ENCODE results near the gene SLC25A45.
A peak's percentile ranks its signal among the peaks of the same experiment; 100 is the strongest.

SLC25A45 gene

DNA sequence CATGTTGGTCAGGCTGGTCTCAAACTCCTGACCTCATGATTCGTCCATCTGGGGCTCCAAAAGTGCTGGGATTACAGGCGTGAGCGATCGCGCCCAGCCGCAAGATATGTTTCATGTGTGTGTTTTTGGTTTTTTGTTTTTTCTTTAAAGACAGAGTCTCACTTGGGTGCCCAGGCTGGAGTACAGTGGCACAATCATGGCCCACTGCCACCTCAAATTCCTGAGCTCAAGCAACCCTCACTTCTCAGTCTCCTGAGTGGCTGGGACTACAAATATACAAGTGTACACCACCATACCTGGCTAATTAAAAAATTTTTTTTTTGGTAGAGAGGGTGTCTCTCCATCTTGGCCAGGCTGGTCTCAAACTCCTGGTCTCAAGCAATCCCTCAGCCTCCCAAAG is 19.5 kb downstream of the SLC25A45 start:
- CTCF ChIA-PET: interaction anchor here (1.1 kb wide), 1 partner anchor 147 kb away, joined by 4 read pairs; no protein-coding TSS in a partner anchor
- Mint-ChIP-seq H3K27ac (no peak overlapping the region), H3K27me3 (peaks cover 12% of the 10 kb centered on the region)

DNA sequence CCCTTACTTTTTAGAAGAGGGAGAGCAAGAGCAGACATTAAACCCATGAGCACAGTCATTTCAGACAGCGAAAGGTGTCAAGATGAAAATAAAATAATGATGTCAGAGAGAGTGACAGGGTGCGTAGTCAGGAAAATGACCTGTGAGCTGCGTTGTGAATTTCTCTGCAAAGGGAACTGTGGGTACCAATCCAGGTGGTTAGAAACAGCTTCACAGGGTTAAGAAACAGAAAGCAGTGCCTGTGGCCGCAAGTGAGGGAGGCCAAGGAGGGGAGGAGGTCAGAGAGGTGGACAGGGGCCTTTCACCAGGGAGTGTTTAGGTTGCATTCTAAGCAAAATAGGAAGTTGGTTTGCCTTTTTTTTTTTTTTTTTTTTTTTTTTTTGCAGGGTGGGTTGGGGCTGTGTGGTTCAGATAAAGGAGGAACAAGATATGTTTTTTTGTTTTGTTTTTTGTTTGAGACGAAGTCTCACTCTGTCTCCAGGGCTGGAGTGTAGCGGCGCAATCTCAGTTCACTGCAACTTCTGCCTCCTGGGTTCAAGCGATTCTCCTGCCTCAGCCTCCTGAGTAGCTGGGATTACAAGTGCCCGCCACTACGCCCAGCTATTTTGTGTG is 20.0 kb downstream of the SLC25A45 start:
- Mint-ChIP-seq H3K9me3 (no peaks in the 10 kb centered on the region), H3K36me3 (no peaks in the 10 kb centered on the region), H3K27ac (no peak overlapping the region), H3K4me1 (peaks cover 11% of the 10 kb centered on the region), H3K27me3 (peaks cover 17% of the 10 kb centered on the region), H3K4me3 (no peak overlapping the region)
- DNase-seq: no peak
- CTCF ChIA-PET: interaction anchor here (0.9 kb wide), 1 partner anchor 33 kb away, joined by 3 read pairs; no protein-coding TSS in a partner anchor

More for the DNA sequence above, 19.5 kb downstream of the SLC25A45 start:
- H3K4me3 Mint-ChIP-seq: no peak overlapping the region
- H3K9me3 Mint-ChIP-seq: no peaks in the 10 kb centered on the region
- H3K36me3 Mint-ChIP-seq: no peaks in the 10 kb centered on the region
- DNase-seq: no peak
- H3K4me1 Mint-ChIP-seq: peaks cover 11% of the 10 kb centered on the region

DNA sequence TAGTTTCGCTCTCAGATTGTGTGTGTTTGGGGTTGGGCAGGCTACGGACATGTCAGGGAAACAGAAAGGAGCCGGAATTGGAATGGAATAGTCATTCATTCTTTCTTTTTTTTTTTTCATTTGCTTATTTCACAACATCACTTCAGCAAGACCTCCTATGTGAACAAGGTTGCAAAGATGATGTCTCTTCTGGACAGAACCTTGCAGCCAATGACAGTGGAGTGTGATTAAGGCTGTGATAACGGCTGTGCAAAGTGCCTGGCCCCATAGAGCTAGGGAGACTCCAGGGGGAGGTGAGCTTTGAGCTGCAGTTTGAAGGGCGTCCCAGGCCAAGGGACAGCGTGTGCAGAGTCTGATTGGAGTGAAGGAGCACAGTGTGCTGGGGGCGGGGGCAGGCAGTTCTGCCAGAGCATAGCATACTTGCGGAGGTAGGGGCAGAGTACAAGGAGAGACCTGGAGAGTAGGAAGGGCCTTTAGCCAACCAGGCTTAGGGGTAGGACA is 24.5 kb downstream of the SLC25A45 start:
- peaks cover 32% of the 10 kb centered on the region for H3K27me3 Mint-ChIP-seq
- H3K27ac Mint-ChIP-seq: no peak overlapping the region
- peaks cover under 1% of the 10 kb centered on the region for H3K36me3 Mint-ChIP-seq
- DNase-seq: no peak
- CTCF ChIA-PET: interaction anchor here (1.1 to 1.6 kb wide), 2 partner anchors 9 to 13 kb away, joined by 3 read pairs; no protein-coding TSS in a partner anchor
- H3K4me3 Mint-ChIP-seq: no peak overlapping the region
- H3K4me1 Mint-ChIP-seq: peaks cover 22% of the 10 kb centered on the region
- no peaks in the 10 kb centered on the region for H3K9me3 Mint-ChIP-seq

DNA sequence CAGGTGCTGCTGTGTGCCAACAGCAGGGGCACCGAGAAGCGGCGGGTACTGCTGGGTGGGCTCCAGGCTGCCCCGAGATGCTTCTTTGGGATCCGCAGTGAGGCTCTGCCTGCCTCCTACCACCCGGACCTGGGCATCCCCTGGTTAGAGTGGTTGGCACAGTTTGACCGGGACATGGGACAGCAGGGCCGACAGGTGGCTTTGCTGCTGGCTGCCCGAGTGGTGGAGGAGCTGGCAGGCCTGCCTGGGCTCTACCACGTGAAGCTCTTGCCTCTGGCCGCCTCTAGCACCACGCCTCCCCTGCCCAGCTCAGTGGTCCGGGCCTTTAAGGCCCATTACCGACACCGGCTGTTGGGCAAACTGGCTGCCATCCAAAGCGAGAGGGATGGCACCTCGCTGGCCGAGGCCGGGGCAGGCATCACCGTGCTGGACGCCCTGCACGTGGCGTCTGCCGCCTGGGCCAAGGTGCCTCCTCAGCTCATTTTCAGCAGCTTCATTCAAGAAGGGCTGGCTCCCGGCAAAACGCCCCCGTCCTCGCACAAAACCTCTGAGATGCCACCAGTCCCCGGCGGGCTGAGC is 26.0 kb downstream of the SLC25A45 start:
- CTCF ChIA-PET: no interaction called here
- DNase-seq: no peak
- Mint-ChIP-seq H3K27me3 (peaks cover 32% of the 10 kb centered on the region), H3K4me3 (peak overlapping the region; percentile 36), H3K4me1 (peaks cover 15% of the 10 kb centered on the region), H3K27ac (no peak overlapping the region), H3K36me3 (peaks cover 11% of the 10 kb centered on the region), H3K9me3 (no peaks in the 10 kb centered on the region)

DNA sequence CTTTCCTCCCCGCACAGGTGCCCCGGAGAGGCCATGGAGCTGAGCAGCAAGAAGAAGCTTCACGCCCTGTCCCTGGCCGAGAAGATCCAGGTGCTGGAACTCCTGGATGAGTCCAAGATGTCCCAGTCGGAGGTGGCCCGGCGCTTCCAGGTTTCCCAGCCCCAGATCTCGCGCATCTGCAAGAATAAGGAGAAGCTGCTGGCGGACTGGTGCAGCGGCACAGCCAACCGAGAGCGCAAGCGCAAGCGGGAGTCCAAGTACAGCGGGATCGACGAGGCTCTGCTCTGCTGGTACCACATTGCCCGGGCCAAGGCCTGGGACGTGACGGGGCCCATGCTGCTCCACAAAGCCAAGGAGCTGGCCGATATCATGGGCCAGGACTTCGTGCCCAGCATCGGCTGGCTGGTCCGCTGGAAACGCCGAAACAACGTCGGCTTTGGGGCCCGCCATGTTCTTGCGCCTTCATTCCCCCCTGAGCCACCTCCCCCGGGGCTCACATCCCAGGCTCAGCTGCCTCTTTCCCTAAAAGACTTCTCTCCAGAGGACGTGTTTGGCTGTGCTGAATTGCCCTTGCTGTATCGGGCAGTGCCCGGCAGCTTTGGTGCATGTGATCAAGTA is 26.6 kb downstream of the SLC25A45 start:
- Mint-ChIP-seq H3K4me1 (peaks cover 15% of the 10 kb centered on the region), H3K27ac (peak overlapping the region; percentile 11), H3K36me3 (peaks cover 11% of the 10 kb centered on the region), H3K9me3 (no peaks in the 10 kb centered on the region), H3K4me3 (peak overlapping the region; percentile 88), H3K27me3 (peaks cover 32% of the 10 kb centered on the region)
- CTCF ChIA-PET: no interaction called here
- DNase-seq: no peak

DNA sequence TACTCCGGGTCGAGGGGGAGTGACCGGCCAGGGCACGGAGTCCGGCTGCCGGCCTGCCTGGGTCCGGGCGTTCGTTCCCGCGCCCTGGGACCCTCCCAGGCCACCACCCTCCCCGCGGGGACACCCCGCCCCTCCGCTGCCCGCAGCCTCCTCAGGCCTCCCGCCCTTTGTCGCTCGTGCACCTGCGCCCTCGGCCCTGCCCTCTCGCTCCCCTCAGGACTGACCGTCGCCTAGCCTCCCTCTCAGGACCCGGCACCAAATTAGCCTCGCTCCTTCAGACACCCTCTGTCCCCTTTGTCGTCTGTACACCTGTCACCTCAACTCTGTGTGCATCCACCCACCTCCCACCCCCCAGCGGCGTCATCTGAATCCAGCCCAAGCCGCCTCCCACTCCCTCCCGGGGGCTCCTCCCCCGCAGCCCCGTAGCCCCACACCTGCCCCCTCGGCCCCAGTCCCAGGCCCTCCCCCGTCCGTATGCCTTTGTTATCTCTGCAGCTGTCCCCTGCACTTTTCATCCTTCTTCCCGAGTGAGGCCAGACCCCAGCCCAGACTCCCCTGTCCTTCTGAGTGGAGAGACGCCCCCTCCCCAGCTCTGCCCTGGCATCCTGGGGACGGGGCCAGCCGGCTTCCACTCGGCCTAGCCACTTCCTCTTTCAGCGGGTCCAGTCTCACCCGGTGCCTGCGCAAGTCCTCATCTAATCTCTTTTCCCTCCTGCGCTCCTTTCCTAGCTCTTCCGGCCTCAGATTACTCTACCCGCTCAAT is 27.3 kb downstream of the SLC25A45 start:
- Mint-ChIP-seq H3K9me3 (no peaks in the 10 kb centered on the region), H3K27ac (peak overlapping the region; percentile 12), H3K27me3 (peaks cover 32% of the 10 kb centered on the region), H3K4me3 (peak overlapping the region; percentile 88), H3K4me1 (peaks cover 15% of the 10 kb centered on the region), H3K36me3 (peaks cover 11% of the 10 kb centered on the region)
- CTCF ChIA-PET: no interaction called here
- peak; percentile 82 for DNase-seq

DNA sequence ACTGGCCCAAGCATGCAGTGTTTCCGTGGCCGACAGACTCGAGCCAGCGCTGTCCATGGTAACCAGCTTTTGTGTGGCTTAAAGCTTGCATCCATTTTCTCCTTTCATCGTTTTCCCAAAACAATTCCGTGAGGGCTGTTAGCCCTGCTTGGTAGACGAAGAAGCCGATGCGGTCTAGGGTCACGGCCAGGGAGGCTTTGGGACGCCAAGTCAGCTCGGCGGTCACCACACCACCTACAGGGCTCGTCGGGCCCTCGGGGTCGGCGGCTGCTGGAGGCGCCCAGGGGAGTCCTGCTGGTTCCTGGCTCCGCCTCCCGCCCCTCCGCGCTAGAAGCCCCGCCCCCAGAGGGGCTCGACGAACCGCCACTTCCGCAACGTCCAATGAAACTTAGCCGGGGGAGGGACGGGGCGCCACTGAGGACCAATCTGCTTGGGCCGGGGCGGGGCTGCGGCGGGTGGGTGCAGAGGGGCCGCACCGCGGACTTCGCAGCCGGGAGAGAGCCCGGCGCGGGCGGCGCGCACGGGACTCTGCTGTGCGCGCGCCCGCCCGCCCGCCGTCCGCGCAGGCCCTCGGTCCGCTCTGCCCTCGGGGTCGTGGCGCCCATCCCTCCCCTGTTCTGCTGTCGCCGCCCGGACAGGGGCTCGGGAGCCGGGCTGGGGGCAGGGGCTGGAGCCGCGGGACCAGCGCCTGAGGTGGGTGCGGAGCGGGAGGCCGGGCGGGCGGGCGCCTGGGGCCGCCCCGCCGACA is 28.0 kb downstream of the SLC25A45 start, which contains the start of gene TIGD3:
TSS of gene TIGD3 (plus strand) at position 487 of the 748 bp plus-strand sequence. CDS start 1,058 bp downstream, outside the sequence.
- Mint-ChIP-seq H3K9me3 (no peaks in the 10 kb centered on the region), H3K4me1 (peaks cover 15% of the 10 kb centered on the region), H3K27me3 (peaks cover 32% of the 10 kb centered on the region), H3K27ac (peak within 1 kb of the TSS; percentile 12), H3K36me3 (peaks cover 16% of the 10 kb centered on the region), H3K4me3 (peak within 1 kb of the TSS; percentile 88)
- DNase-seq: peak; percentile 99
- CTCF ChIA-PET: interaction anchor here (0.7 to 1.1 kb wide), 3 partner anchors 25 to 156 kb away, joined by 3 read pairs; no protein-coding TSS in a partner anchor

DNA sequence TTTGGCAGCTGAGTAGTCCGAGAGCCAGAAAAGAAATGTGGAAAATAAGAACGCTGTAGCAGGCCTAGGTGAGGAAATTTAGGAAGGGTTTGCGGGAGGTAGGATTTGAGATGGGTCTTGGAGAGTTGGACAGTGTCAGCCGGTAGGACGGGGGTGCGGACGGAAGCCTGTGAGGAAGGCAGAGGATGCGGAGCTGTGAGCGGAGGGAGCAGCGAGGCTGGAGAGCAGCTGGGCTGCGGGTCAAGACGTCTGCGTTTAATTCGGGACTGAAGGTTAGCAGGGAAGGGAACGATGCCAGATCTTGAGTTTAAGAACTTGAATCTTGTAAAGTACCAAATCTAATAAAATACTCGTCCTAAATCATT is 28.6 kb downstream of the SLC25A45 start:
- peaks cover 18% of the 10 kb centered on the region for H3K36me3 Mint-ChIP-seq
- peak overlapping the region; percentile 67 for H3K4me3 Mint-ChIP-seq
- CTCF ChIA-PET: interaction anchor here (0.8 to 1.1 kb wide), 2 partner anchors 24 to 28 kb away, joined by 3 read pairs; no protein-coding TSS in a partner anchor
- peaks cover 15% of the 10 kb centered on the region for H3K4me1 Mint-ChIP-seq
- no peak for DNase-seq
- H3K27me3 Mint-ChIP-seq: peaks cover 32% of the 10 kb centered on the region
- no peaks in the 10 kb centered on the region for H3K9me3 Mint-ChIP-seq
- no peak overlapping the region for H3K27ac Mint-ChIP-seq

DNA sequence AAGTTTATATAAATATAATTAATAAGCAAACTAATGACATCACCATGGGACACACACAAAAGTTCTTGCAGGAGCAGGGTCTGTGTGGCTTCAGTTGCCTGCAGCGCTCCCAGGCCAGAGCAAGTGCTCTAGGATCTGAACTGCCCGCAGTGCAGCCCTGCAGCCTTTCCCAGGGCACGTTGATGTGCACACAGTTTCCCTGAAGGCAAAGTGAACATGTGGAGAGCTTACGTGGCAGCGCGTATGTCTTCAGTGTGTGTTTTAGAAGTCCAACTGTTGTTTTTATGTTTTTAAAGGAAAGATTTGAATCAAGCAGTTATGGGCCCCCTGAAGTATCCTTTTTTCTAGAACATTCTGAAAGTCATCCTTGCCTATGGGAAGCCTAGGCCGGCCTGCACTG is 29.1 kb downstream of the SLC25A45 start:
- Mint-ChIP-seq H3K4me1 (peaks cover 15% of the 10 kb centered on the region), H3K27me3 (peaks cover 32% of the 10 kb centered on the region), H3K27ac (no peak overlapping the region), H3K36me3 (peaks cover 21% of the 10 kb centered on the region), H3K9me3 (no peaks in the 10 kb centered on the region), H3K4me3 (peak overlapping the region; percentile 67)
- CTCF ChIA-PET: interaction anchor here (1.0 to 2.4 kb wide), 6 partner anchors 11 to 80 kb away, joined by 3 to 7 read pairs (median 4); partner anchors contain the start of gene CDC42EP2
- DNase-seq: no peak

DNA sequence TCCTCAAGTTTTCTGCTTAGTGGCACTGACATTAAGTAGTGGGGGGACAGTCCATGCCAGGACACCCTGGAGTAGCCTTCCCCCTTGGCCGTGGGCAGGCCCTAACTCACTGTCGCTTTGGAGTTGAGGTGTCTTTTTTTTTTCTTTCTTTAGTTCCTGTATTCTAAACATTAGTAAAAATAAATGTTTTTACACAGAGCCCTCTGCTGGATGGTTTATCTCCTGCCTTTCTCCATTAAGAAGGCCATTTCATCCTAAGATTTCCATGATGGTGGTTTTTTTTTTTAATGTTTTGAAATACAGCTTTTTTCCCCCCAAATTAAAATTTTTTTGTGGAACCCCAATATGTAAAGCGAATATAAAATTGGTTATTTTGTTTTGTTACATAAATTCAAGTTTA is 29.7 kb downstream of the SLC25A45 start:
- Mint-ChIP-seq H3K27ac (no peak overlapping the region), H3K27me3 (peaks cover 27% of the 10 kb centered on the region), H3K4me3 (no peak overlapping the region), H3K4me1 (peaks cover 15% of the 10 kb centered on the region), H3K9me3 (no peaks in the 10 kb centered on the region), H3K36me3 (peaks cover 21% of the 10 kb centered on the region)
- CTCF ChIA-PET: interaction anchor here (0.8 to 2.4 kb wide), 7 partner anchors 11 to 79 kb away, joined by 3 to 7 read pairs (median 4); partner anchors contain the start of gene CDC42EP2
- no peak for DNase-seq

DNA sequence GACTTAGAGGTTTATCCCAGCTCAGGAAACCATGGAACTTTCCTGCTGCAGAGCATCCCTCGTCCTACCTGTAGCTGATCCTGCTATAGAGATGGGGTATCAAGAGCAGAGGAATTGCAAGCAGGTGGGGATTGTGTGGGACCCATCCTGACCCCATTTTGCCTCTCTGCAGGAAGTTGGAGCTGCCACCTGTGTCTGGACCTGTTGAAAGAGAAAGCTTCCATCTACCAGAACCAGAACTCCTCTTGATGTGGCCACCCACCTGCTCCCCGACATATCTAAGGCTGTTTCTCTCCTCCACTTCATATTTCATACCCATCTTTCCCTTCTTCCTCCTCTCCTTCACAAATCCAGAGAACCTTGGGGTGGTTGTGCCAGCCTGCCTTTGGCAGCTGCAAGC is 30.9 kb downstream of the SLC25A45 start:
- CTCF ChIA-PET: interaction anchor here (1.1 to 2.4 kb wide), 4 partner anchors 10 to 75 kb away, joined by 3 to 7 read pairs (median 5); partner anchors contain the start of gene CDC42EP2
- Mint-ChIP-seq H3K27ac (peak overlapping the region; percentile 55), H3K36me3 (peaks cover 24% of the 10 kb centered on the region), H3K4me1 (peaks cover 15% of the 10 kb centered on the region), H3K4me3 (no peak overlapping the region), H3K27me3 (peaks cover 14% of the 10 kb centered on the region), H3K9me3 (no peaks in the 10 kb centered on the region)
- no peak for DNase-seq

DNA sequence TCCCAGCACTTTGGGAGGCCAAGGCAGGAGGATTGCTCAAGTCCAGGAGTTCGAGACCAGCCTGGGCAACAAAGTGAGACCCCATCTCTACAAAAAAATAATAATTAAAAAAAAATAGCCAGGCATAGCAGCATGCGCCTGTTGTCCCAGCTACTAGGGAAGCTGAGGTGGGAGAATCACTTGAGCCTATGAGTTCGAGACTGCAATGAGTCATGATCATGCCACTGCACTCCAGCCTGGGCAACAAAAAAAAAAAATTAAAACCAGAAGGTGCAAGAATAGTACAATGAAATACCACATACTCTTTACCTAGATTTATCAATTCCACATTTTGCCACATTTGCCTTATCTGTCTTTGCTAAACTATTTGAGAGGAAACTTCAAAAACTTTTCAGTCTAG is 40.6 kb downstream of the SLC25A45 start:
- Mint-ChIP-seq H3K4me3 (no peak overlapping the region), H3K27me3 (no peaks in the 10 kb centered on the region), H3K4me1 (peaks cover 14% of the 10 kb centered on the region), H3K27ac (no peak overlapping the region), H3K9me3 (no peaks in the 10 kb centered on the region), H3K36me3 (peaks cover 62% of the 10 kb centered on the region)
- no peak for DNase-seq
- CTCF ChIA-PET: interaction anchor here (1.8 to 5.0 kb wide), 2 partner anchors 10 to 12 kb away, joined by 6 to 15 read pairs; no protein-coding TSS in a partner anchor

DNA sequence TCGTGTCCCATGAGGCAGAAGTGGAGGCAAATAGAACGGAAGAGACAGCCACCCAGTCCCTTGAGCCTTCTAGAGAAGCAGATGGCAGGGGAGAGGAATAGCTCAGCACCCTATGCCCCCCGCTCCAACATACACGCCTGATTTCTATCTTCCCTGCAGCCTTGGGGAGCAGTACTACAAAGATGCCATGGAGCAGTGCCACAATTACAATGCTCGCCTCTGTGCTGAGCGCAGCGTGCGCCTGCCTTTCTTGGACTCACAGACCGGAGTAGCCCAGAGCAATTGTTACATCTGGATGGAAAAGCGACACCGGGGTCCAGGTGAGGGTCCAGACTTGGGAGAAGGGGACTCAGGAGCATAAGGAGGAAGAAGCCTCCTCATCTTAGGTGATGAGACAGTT is 42.2 kb downstream of the SLC25A45 start:
- Mint-ChIP-seq H3K4me1 (peaks cover 21% of the 10 kb centered on the region), H3K27me3 (no peaks in the 10 kb centered on the region), H3K36me3 (peaks cover 55% of the 10 kb centered on the region), H3K9me3 (no peaks in the 10 kb centered on the region), H3K4me3 (no peak overlapping the region), H3K27ac (no peak overlapping the region)
- CTCF ChIA-PET: no interaction called here
- DNase-seq: no peak

Measured in activated naive CD4-positive, alpha-beta T cell treated with anti-CD3 and anti-CD28 coated beads, Interleukin-2, amount 10 ng/mL, durations not matched to agents 7 days and 5 days (primary cell).